ENCODE data around the gene KLHL26. TPM values are rescaled to one million over a fixed set of nuclear protein-coding genes. Genes with fewer than 3 reads are reported as not detected.

The KLHL26 gene
- polyA plus RNA-seq, 3 donors = 1.6 to 3.2 (median 2.0) TPM

DNA sequence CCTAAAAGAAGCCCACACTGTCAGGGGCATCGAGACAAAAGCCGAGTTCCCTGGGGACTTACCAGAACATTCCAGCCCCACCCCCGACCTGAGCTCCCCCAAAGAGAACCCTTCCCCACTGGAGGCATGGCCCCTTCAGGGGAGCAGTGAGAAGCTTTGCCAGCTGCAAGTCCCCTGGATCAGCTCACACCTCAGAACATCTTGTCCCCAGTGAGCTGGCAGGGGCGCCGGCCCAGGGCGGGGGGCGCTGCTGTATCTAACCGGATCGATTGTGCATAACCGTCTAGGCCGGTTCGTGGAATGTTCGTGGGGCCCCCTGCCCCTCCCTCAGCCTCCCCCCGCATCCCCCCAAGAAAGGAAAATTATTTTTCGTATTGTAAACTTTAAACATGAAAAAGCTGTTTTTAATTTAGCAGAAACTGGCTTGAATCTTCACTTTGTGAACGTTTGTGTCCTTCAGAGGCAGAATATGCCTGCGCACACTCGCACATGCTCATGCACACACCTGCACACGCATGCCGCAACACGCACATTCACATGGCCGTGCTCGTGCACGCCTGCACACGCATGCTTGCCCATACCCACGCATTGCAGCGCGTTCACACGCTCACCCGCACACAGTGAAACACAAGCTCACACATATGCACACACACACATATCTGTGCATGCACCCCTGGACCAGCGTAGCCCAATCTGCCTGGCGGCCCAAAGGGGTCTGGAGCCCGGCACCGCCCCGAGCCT, 34.6 kb downstream of the KLHL26 start:
- no peak for DNase-seq
- Histone ChIP-seq H3K4me1 (ENCODE audit: control insufficient read depth in 1 of 2, insufficient read depth in 2 of 2, low read length in 2 of 2) (no peaks in the 10 kb centered on the region), H3K4me2 (replicated peaks; ENCODE audit: extremely low read depth, low read length, poor library complexity, severe bottlenecking) (no peak overlapping the region), H3K27me3 (ENCODE audit: control insufficient read depth in 2 of 2, insufficient read depth in 2 of 2, low read length in 2 of 2) (no peaks in the 10 kb centered on the region), H3K36me3 (replicated peaks in 1 of 2; ENCODE audit: control insufficient read depth in 1 of 2, insufficient read depth in 2 of 2, low read length in 2 of 2) (peaks cover 22 to 37% of the 10 kb centered on the region in 2 donors), H3K9me3 (replicated peaks in 1 of 2; ENCODE audit: control insufficient read depth in 1 of 2, insufficient read depth in 1 of 2, low read length in 2 of 2) (no peaks in the 10 kb centered on the region), H3K27ac (ENCODE audit: low read depth in 1 of 2, low read length in 2 of 2) (no peak overlapping the region), H3K79me2 (ENCODE audit: insufficient read depth, low read length) (no peaks in the 10 kb centered on the region), H2AFZ (ENCODE audit: insufficient read depth, low read depth, low read length, poor library complexity, severe bottlenecking) (no peak overlapping the region), H3K9ac (ENCODE audit: insufficient read depth, low read length, poor library complexity, severe bottlenecking) (no peak overlapping the region), H3K4me3 (replicated peaks in 1 of 3; ENCODE audit: low read depth in 2 of 3, low read length in 3 of 3) (no peak overlapping the region), H4K20me1 (ENCODE audit: insufficient read depth, low read length) (no peaks in the 10 kb centered on the region)
- H3K27ac Mint-ChIP-seq = no peak overlapping the region
- H3K9me3 Mint-ChIP-seq = peaks cover 0 to 6% (median 2%) of the 10 kb centered on the region in 7 donors
- H3K4me3 Mint-ChIP-seq = no peak overlapping the region
- H3K4me1 Mint-ChIP-seq = no peaks in the 10 kb centered on the region
- H3K36me3 Mint-ChIP-seq = peaks cover 39 to 42% of the 10 kb centered on the region in 2 donors
- H3K27me3 Mint-ChIP-seq (ENCODE audit: low read depth in 3 of 3) = peaks cover 0 to 3% (median 1%) of the 10 kb centered on the region in 3 donors
- intact Hi-C loops (cut with micrococcal nuclease) = no loop called here
- TF ChIP-seq, protein P1, sequence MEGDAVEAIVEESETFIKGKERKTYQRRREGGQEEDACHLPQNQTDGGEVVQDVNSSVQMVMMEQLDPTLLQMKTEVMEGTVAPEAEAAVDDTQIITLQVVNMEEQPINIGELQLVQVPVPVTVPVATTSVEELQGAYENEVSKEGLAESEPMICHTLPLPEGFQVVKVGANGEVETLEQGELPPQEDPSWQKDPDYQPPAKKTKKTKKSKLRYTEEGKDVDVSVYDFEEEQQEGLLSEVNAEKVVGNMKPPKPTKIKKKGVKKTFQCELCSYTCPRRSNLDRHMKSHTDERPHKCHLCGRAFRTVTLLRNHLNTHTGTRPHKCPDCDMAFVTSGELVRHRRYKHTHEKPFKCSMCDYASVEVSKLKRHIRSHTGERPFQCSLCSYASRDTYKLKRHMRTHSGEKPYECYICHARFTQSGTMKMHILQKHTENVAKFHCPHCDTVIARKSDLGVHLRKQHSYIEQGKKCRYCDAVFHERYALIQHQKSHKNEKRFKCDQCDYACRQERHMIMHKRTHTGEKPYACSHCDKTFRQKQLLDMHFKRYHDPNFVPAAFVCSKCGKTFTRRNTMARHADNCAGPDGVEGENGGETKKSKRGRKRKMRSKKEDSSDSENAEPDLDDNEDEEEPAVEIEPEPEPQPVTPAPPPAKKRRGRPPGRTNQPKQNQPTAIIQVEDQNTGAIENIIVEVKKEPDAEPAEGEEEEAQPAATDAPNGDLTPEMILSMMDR (IDR thresholded peaks at IDR 0.05) = no peak
- WGBS (ENCODE audit: insufficient coverage) = 96% methylated on average over 26 of the region's 35 CpGs

DNA sequence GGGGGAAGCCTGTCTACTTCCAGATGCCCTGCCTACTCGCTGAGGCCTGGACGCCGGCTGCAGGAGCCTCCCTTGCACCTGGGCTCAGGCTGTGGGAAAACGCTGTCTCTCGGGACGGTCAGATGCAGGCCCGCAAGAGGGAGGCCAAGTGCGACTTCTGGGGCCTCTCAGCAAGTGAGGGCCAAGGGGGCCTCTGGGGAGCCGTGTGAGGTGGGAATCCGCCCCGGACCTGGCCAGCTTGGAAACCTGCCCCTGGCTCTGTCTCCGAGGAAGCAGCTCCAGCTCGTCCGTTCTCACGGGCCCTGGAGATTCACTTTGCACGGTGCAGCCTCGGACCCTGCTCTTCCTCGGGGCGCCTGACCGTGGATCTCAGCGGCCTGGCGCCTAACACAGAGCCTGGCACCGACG, 35.2 kb downstream of the KLHL26 start:
- H3K4me1 ChIP-seq (ENCODE audit: control insufficient read depth in 1 of 2, insufficient read depth in 2 of 2, low read length in 2 of 2) = peaks cover under 1 to 2% of the 10 kb centered on the region in 2 donors
- no peaks in the 10 kb centered on the region for H3K79me2 ChIP-seq (ENCODE audit: insufficient read depth, low read length)
- DNase-seq = no peak
- no peak overlapping the region for H3K4me2 ChIP-seq (replicated peaks; ENCODE audit: extremely low read depth, low read length, poor library complexity, severe bottlenecking)
- intact Hi-C loops (cut with micrococcal nuclease) = no loop called here
- Mint-ChIP-seq H3K4me1 (peaks cover under 1% of the 10 kb centered on the region), H3K27me3 (ENCODE audit: low read depth in 3 of 3) (peaks cover 0 to 3% (median 1%) of the 10 kb centered on the region in 3 donors), H3K4me3 (no peak overlapping the region), H3K27ac (no peak overlapping the region), H3K36me3 (peaks cover 39 to 41% of the 10 kb centered on the region in 2 donors), H3K9me3 (peaks cover 0 to 6% (median 2%) of the 10 kb centered on the region in 7 donors)
- H3K27ac ChIP-seq (ENCODE audit: low read depth in 1 of 2, low read length in 2 of 2) = no peak overlapping the region
- no peak overlapping the region for H3K4me3 ChIP-seq (replicated peaks in 1 of 3; ENCODE audit: low read depth in 2 of 3, low read length in 3 of 3)
- TF ChIP-seq, protein P1 (IDR thresholded peaks at IDR 0.05) = no peak
- 95% methylated on average over 24 of the region's 24 CpGs for WGBS (ENCODE audit: insufficient coverage)
- no peak overlapping the region for H2AFZ ChIP-seq (ENCODE audit: insufficient read depth, low read depth, low read length, poor library complexity, severe bottlenecking)
- no peaks in the 10 kb centered on the region for H3K27me3 ChIP-seq (ENCODE audit: control insufficient read depth in 2 of 2, insufficient read depth in 2 of 2, low read length in 2 of 2)
- H4K20me1 ChIP-seq (ENCODE audit: insufficient read depth, low read length) = no peaks in the 10 kb centered on the region
- no peaks in the 10 kb centered on the region for H3K9me3 ChIP-seq (replicated peaks in 1 of 2; ENCODE audit: control insufficient read depth in 1 of 2, insufficient read depth in 1 of 2, low read length in 2 of 2)
- H3K9ac ChIP-seq (ENCODE audit: insufficient read depth, low read length, poor library complexity, severe bottlenecking) = no peak overlapping the region
- H3K36me3 ChIP-seq (replicated peaks in 1 of 2; ENCODE audit: control insufficient read depth in 1 of 2, insufficient read depth in 2 of 2, low read length in 2 of 2) = peaks cover 21 to 32% of the 10 kb centered on the region in 2 donors

All from CD14-positive monocyte (primary cell).